DND-41 (cell line): ENCODE results near the gene PRSS27.

Experiments used
- CTCF ChIP-seq: IDR thresholded peaks from 2 replicates; pipeline ENCODE4 v1.5.1; 2012; ENCODE audit warnings: borderline replicate concordance, low read length, moderate library complexity, mild to moderate bottlenecking; ENCODE audit not compliant: poor library complexity, severe bottlenecking; ENCODE audit errors: extremely low read depth
- EZH2 ChIP-seq: IDR thresholded peaks from 3 replicates; pipeline ENCODE4 v1.6.1; 2012; ENCODE audit warnings: borderline replicate concordance, low read depth, mild to moderate bottlenecking, moderate library complexity, low read length, inconsistent platforms; ENCODE audit not compliant: severe bottlenecking

GRCh38 chr16:2713523-2713922 lies 6.5 kb downstream of the PRSS27 start:
- no peak for TF ChIP-seq CTCF
- TF ChIP-seq EZH2 = no peak
